Measurements from ENCODE around the gene PHKA2.

Gene PHKA2

DNA sequence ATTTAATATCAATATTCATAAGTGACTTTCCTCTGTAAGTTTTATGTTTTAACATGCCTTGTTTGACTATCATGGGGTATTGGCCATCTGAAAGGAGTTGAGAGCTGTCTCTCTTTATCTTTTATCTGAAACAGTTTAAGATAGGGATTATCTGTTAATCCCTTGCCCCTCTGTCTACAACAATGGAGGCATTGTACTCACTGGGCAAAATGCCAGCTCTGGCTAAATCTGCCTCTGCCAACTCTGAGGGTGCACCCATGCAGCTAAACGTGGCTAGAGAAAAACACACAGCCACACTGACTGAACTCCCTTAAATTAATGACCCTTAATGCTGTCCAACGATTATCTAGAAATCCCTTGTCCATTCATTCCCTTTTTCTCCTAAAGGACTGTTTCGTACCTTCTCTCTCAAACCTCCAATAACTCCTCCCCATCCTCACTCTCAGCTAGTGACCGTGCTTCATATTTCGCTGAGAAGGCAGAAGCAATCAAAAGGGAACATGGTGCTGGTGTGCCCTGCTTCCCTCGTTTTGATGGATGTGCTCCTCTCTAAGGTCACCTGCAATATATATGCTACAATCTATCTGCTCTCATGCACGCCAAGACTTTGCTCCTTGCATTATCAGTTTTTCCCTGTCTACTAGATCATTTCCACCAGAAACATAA is 10.3 kb downstream of the PHKA2 start:
- no peak overlapping the region for H3K4me3 ChIP-seq (ENCODE audit: low read depth, low read length)
- TF ChIP-seq, protein P1, sequence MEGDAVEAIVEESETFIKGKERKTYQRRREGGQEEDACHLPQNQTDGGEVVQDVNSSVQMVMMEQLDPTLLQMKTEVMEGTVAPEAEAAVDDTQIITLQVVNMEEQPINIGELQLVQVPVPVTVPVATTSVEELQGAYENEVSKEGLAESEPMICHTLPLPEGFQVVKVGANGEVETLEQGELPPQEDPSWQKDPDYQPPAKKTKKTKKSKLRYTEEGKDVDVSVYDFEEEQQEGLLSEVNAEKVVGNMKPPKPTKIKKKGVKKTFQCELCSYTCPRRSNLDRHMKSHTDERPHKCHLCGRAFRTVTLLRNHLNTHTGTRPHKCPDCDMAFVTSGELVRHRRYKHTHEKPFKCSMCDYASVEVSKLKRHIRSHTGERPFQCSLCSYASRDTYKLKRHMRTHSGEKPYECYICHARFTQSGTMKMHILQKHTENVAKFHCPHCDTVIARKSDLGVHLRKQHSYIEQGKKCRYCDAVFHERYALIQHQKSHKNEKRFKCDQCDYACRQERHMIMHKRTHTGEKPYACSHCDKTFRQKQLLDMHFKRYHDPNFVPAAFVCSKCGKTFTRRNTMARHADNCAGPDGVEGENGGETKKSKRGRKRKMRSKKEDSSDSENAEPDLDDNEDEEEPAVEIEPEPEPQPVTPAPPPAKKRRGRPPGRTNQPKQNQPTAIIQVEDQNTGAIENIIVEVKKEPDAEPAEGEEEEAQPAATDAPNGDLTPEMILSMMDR (IDR thresholded peaks at IDR 0.05; ENCODE audit: low read depth, low read length), result no peak

DNA sequence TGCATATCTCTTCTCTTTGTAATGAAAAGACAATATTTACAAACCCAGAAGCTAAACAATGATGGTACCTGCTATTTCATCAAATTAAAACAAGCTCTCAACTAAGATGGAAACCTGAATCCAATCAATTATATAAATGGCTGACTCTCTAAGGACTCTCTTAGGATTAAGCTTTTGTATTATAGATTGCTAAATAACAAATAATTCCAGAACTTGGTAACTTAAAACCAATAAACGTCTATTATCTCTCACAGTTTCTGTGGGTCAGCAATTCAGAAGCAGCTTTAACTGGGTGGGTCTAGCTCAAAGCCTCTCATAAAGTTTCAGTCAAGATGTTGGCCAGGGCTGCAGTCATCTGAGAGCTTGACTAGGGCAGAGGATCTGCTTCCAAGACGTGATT is 12.4 kb downstream of the PHKA2 start:
- H3K4me3 ChIP-seq (ENCODE audit: low read depth, low read length), result no peak overlapping the region
- TF ChIP-seq, protein P1 (IDR thresholded peaks at IDR 0.05; ENCODE audit: low read depth, low read length), result no peak

DNA sequence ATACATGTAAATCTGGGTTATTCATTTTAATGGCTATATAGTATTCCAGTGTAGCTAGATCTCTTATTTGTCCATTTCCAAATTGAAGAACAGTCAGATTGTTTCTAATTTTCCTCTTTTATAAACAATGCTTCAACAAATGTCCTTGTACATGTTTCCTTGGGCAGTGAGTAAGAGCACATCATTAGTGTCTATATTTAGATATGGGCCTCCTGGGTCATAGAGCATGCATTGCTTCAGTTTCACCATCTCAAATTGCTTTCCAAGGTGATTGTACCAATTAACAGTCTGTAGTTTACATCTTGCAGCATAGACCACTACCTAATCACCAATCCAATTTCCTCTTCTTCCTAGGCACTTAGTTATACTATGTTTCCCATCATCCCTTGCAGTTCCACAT is 13.4 kb downstream of the PHKA2 start:
- TF ChIP-seq, protein P1 (IDR thresholded peaks at IDR 0.05; ENCODE audit: low read depth, low read length), result no peak

DNA sequence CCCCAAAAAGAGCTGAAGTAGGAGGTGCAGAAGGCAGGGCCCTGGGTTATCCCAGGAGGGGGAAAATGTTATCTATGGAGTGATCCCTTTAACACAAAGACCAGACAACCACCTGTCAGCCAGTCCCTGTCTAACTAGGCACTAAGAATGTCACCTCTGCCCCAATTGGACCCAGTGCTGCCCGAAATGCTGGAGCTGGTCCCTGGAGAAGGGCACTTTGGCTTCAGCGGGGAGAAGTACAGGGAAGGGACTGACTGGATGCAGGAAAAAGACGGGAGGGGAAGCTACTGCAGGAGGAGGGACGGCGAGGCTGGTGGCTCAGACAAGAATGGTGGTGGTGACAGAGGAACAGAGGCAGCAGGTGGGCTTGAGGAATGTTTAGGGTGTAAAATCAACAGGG is 17.3 kb downstream of the PHKA2 start:
- TF ChIP-seq, protein P1 (IDR thresholded peaks at IDR 0.05; ENCODE audit: low read depth, low read length), result no peak
- no peak overlapping the region for H3K4me3 ChIP-seq (ENCODE audit: low read depth, low read length)

More for the DNA sequence above, 13.4 kb downstream of the PHKA2 start:
- H3K4me3 ChIP-seq (ENCODE audit: low read depth, low read length), result no peak overlapping the region

DNA sequence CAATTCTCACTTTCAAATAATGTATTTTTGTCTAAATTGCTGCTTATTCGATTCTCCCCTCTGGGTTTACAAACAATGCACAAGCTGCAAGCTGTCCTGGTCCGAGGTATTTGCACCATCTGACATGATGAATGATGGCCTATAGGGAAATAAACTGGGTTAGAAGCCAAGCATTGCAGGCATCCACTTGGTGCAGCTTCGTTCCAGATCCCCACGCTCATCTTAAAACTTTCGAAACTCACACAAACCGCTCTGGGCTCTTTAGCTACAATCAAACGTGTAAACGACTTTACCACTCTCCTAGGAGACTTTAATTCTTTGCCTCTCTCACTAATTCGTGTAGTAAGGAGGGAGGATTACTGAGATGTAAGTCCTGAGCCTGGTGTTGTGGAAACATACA is 19.0 kb downstream of the PHKA2 start:
- H3K4me3 ChIP-seq (ENCODE audit: low read depth, low read length), result no peak overlapping the region
- TF ChIP-seq, protein P1 (IDR thresholded peaks at IDR 0.05; ENCODE audit: low read depth, low read length), result no peak

DNA sequence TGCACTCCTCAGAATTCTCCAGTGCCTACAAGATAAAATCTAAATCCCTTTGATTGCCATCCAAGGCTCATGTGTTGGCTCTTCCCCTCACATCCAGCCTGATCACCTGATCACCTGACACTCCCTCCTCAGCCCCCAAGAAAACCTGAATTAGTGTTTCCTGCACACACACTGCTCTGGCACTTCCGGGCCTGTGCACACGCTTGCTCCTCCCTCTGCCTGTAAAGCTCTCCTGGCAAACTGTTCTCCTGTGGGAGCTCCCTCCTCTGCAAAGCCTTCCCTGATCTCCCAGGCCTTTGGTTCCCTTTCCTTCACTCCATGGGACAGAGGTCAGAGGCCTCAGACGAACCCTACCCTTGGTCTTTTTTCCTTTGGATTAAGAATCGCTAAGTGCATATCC is 19.9 kb downstream of the PHKA2 start:
- no peak overlapping the region for H3K4me3 ChIP-seq (ENCODE audit: low read depth, low read length)
- TF ChIP-seq, protein P1 (IDR thresholded peaks at IDR 0.05; ENCODE audit: low read depth, low read length), result no peak

DNA sequence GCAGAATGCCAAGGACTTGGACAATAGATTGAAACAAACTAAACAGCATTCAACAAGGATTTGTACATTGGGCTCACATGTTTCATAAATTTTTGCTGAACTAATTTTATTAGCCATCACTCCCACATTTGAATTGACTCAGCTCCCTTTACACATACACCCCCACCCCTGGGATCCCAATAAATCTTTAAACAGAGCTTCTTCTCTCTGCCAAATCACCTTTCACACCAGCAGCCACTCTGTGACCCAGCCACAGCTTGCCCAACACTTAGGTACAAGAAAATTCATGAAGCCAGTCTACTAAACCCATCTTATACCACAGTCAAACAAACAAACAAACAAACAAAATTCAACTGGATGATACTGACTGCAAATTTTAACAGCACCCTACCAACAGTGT is 21.6 kb downstream of the PHKA2 start:
- TF ChIP-seq, protein P1 (IDR thresholded peaks at IDR 0.05; ENCODE audit: low read depth, low read length), result no peak
- no peak overlapping the region for H3K4me3 ChIP-seq (ENCODE audit: low read depth, low read length)

Data from WI38 (cell line).